Kidney (tissue), 14 donors: ENCODE data around the gene SRPK2. TPM values are rescaled to one million over a fixed set of nuclear protein-coding genes. Genes with fewer than 3 reads are reported as not detected.
A peak's percentile ranks its signal among the peaks of the same experiment; 100 is the strongest.

Experiments used
- DNase-seq, 5 donors: peaks; one replicate each; pipeline ENCODE4 v3.0.0-alpha.2; 2013 to 2020
- FAIRE-seq: peaks from 2 replicates; lab custom pipeline; 2012; peaks lifted over from hg19 to GRCh38; lab: Jason Lieb, UNC
- H3K27ac ChIP-seq, 2 donors: one replicate each; pipeline ENCODE4 v1.7.0; 2013; ENCODE audit warnings: low read depth in 2 of 2, low read length in 2 of 2, inconsistent platforms in 1 of 2
- H3K27me3 ChIP-seq: one replicate; pipeline ENCODE4 v1.7.1; 2013; ENCODE audit warnings: low read length, inconsistent platforms; ENCODE audit not compliant: control insufficient read depth, insufficient read depth
- H3K36me3 ChIP-seq, 3 donors: one replicate each; pipeline versions ENCODE4 v1.7.0 to v1.7.1; 2013; ENCODE audit warnings: low read length in 3 of 3, control low read depth in 1 of 3, inconsistent platforms in 1 of 3; ENCODE audit not compliant: insufficient read depth in 3 of 3, control insufficient read depth in 2 of 3
- H3K4me1 ChIP-seq, 3 donors: one replicate each; pipeline versions ENCODE4 v1.7.0 to v1.7.1; 2013; ENCODE audit warnings: low read length in 3 of 3, inconsistent platforms in 1 of 3, low read depth in 1 of 3; ENCODE audit not compliant: control insufficient read depth in 2 of 3, insufficient read depth in 2 of 3
- H3K4me3 ChIP-seq, 3 donors: one replicate each; pipeline versions ENCODE4 v1.7.0 to v1.8.1; 2013; ENCODE audit warnings: low read length in 3 of 3, control low read depth in 1 of 3, inconsistent platforms in 1 of 3
- H3K9ac ChIP-seq, 3 donors: one replicate each; pipeline versions ENCODE4 v1.7.0 to v1.7.1; 2013; ENCODE audit warnings: low read length in 3 of 3, control low read depth in 1 of 3, inconsistent platforms in 1 of 3
- H3K9me3 ChIP-seq, 3 donors: one replicate each; pipeline versions ENCODE4 v1.7.0 to v1.7.1; 2013; ENCODE audit warnings: low read length in 3 of 3, control low read depth in 1 of 3, inconsistent platforms in 1 of 3; ENCODE audit not compliant: control insufficient read depth in 2 of 3, insufficient read depth in 1 of 3
- CTCF ChIP-seq: IDR thresholded peaks from 3 replicates; pipeline ENCODE4 v1.5.1; 2012; ENCODE audit warnings: mild to moderate bottlenecking, moderate library complexity, borderline replicate concordance; ENCODE audit not compliant: insufficient read depth; ENCODE audit errors: extremely low read depth
- intact Hi-C: fragments of 100-400 bp; cut with DNase I; formaldehyde crosslinking; loops from one replicate; pipeline ENCODE4 v1.11.1; 2022
- polyA plus RNA-seq: library from polyadenylated mRNA; stranded (reverse); fragments of 350-450 nt; fragmentation: Illumina TruSeq; extraction: RNeasy Lipid Tissue Mini Kit (QIAGEN cat#74804); gene quantifications from one replicate; pipeline ENCODE4 v1.2.3, GENCODE V29; 2014; ENCODE audit warnings: low read depth, low replicate concordance; ENCODE audit not compliant: insufficient read depth
- total RNA-seq: library from RNA; stranded (reverse); fragmentation: NEBNext Ultra II Directional; extraction: Animal tissue kit (Norgen Biotek cat#: 25700); gene quantifications from one replicate; pipeline ENCODE4 v1.2.1, GENCODE V29; 2021
- donor health status: control.
- donor health status: control.
- donor health status: control.
- donor health status: control.
- donor health status: control.
- donor health status: DM: yes; HTN: yes; CAD: no.
- donor health status: Normal renal cell carcinoma (clear cell type).

SRPK2 gene
- total and polyA plus RNA-seq, 2 donors from 2014 or later = 9.9 to 43.1 TPM

GRCh38 chr7:105141068-105141467 lies 247.7 kb downstream of the SRPK2 start:
- H3K36me3 ChIP-seq = peaks cover 0 to 20% (median 6%) of the 10 kb centered on the region in 3 donors
- H3K4me1 ChIP-seq = no peaks in the 10 kb centered on the region
- no peak overlapping the region for H3K27ac ChIP-seq
- FAIRE-seq = no peak
- H3K9me3 ChIP-seq = no peaks in the 10 kb centered on the region
- H3K9ac ChIP-seq = no peak overlapping the region
- TF ChIP-seq CTCF = peak; percentile 28
- no peaks in the 10 kb centered on the region for H3K27me3 ChIP-seq
- intact Hi-C loops = no loop called here
- no peak overlapping the region for H3K4me3 ChIP-seq
- peak in 2 of 5 donors; percentile 33 to 56 for DNase-seq

- Histone ChIP-seq H3K4me1 (no peaks in the 10 kb centered on the region), H3K9ac (no peak overlapping the region), H3K36me3 (peaks cover 0 to 20% (median 6%) of the 10 kb centered on the region in 3 donors), H3K27me3 (no peaks in the 10 kb centered on the region), H3K9me3 (no peaks in the 10 kb centered on the region), H3K4me3 (no peak overlapping the region), H3K27ac (no peak overlapping the region)
- TF ChIP-seq CTCF = no peak
- DNase-seq (no peak), FAIRE-seq (no peak)
- intact Hi-C loops = no loop called here
Measured at GRCh38 chr7:105139381-105139780, 249.3 kb downstream of the SRPK2 start.

GRCh38 chr7:105137898-105138297 lies 250.8 kb downstream of the SRPK2 start:
- FAIRE-seq (no peak), DNase-seq (no peak)
- Histone ChIP-seq H3K9ac (no peak overlapping the region), H3K4me1 (no peaks in the 10 kb centered on the region), H3K9me3 (no peaks in the 10 kb centered on the region), H3K36me3 (peaks cover 0 to 20% (median 6%) of the 10 kb centered on the region in 3 donors), H3K4me3 (no peak overlapping the region), H3K27me3 (no peaks in the 10 kb centered on the region), H3K27ac (no peak overlapping the region)
- TF ChIP-seq CTCF = no peak
- intact Hi-C loops = no loop called here

GRCh38 chr7:105136221-105136620 lies 252.5 kb downstream of the SRPK2 start:
- TF ChIP-seq CTCF = no peak
- peaks cover 0 to 6% (median 0%) of the 10 kb centered on the region in 3 donors for H3K4me1 ChIP-seq
- no peak for FAIRE-seq
- no peaks in the 10 kb centered on the region for H3K27me3 ChIP-seq
- H3K4me3 ChIP-seq = no peak overlapping the region
- intact Hi-C loops = no loop called here
- no peak overlapping the region for H3K9ac ChIP-seq
- peaks cover 0 to 18% (median 0%) of the 10 kb centered on the region in 3 donors for H3K36me3 ChIP-seq
- no peak overlapping the region for H3K27ac ChIP-seq
- no peak for DNase-seq
- no peaks in the 10 kb centered on the region for H3K9me3 ChIP-seq
